GM21786 (cell line): ENCODE measurements around the gene NKX2-4.

Experiments
- ATAC-seq: cut with Tn5 transposase; IDR thresholded peaks from one replicate; pipeline ENCODE4 v1.9.1; 2021; ENCODE audit not compliant: unreplicated experiment

NKX2-4 gene

DNA sequence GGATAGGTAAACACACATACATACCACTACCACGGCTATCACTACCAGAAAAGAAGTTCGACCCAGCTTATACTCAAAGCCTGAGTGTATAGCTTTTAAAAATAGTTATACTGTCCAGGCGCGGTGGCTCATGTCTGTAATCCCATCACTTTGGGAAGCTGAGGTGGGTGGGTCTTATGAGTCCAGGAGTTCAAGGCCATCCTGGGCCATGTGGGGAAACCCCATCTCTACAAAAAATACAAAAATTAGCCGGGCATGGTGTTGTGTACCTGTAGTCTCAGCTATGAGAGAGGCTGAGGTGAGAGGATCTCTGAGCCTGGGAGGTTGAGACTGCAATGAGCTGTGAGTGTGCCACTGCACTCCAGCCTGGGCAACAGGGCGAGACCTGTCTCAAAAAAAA, 32.9 kb downstream of the NKX2-4 start:
- ATAC-seq = no peak

DNA sequence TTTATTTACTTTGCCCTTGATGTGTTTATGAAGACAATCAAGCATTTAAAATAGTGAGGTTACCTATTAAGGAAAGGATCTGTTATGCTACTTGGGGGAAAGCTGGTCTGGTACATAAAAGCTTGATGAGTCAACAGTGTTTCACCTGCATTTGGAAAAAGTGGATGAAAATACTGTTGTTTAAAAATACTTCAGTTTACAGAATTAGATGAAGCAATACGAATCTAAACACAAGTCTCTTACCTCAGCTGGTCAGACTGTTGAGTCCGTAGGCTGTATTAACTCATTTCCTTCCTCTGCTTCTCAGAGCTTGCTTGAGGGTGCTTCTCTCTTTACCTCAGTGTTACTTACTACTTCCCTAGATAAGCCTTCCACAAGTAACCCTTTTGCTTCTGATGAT, 36.1 kb downstream of the NKX2-4 start:
- ATAC-seq = no peak

DNA sequence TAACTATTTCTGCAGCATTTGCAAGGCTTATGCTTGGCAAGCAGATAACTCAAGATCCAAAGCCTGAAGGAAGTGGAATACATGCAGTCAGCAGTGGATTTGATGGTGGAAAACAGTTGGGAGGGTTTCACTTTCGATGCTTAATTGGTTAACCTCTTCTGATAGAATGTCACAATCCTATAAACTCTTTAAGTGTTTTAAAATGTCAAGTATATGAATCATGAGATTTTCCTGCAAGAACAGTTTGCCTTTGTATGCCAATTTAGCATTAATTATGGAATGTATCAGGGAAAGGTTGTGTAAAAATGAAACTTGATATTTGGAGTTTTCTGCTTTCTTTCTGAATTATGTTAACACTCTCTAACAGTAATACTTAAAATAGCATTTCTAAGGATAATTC, 36.6 kb downstream of the NKX2-4 start:
- no peak for ATAC-seq

DNA sequence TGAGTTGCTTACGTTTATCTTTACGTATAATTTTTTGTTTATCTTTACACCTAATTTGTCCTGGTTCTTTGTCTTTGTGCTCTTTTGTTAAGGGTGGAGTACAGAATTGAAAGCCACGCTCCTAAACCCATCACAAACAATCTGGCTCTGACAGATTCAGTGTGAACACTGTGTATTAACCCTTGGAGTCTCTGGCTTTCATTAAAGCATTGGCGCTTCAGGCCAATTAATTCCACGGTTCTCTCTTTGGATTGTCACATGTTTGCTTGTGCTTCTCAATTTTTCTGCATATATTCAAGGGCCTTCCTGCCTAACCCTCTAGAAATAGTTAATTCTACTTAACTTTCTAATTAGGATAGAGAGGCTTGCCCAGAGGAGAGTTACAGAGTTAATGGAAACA, 38.6 kb downstream of the NKX2-4 start:
- ATAC-seq = no peak

GRCh38 chr20:21357844-21358243, 39.5 kb downstream of the NKX2-4 start:
- no peak for ATAC-seq

DNA sequence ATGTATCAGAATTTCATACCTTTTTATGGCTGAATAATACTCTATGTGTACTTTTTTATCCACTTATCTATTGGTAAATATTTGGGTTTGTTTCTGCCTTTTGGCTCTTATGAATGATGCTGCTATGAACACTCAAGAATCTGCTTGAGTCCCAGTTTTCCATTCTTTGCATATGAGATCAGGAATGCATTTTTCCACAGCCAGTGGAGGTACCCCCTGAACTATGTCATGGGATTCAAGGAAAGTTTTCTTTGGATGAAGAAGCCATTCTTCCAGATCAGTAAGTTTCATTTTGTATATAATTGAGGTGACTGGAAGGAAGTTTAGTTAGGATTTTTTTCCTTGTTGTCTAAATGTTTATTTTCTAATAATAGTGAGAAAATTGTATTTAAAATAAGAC, 40.9 kb downstream of the NKX2-4 start:
- no peak for ATAC-seq

GRCh38 chr20:21355981-21356380, 41.3 kb downstream of the NKX2-4 start:
- no peak for ATAC-seq

DNA sequence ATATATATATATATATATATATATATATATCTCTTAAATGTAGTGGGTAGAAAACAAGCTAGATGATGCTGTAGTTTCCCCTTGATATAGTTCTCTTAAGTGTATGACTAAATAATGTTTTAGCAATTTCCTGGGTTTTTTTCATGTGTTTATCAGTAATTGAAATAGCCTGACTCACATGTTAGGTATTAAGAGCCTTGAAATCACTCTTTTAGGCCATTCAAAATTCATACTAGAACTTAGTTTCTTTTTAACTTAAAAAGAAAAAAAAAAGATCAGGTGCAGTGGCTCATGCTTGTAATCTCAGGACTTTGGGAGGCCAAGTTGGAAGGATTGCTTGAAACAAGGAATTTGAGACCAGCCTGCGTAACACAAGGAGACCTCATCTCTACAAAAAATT, 44.1 kb downstream of the NKX2-4 start:
- no peak for ATAC-seq

DNA sequence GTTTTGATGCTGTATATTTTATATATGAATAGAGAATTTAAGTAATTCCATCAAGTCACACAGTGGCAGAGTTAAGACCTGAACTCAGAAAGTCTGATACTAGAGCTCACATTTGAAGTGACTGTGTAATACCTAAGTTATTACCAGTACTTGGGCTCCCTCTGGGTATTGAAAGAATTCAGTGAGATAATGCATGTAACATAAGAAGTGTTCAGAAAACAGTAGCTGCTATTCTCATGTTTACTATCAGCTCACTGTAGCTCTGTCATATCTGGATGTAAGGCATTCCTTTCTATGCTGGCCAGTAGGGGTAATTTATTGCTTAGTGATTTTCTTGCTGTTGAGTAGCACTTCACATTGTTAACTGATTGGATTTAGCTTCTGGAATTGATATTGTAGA, 44.6 kb downstream of the NKX2-4 start:
- ATAC-seq = no peak
